WTC11 (cell line): ENCODE measurements around the gene DNAJC12. TPM values are rescaled to one million over a fixed set of nuclear protein-coding genes. Genes with fewer than 3 reads are reported as not detected.

Source experiments
- ATAC-seq: fragments of 200-7000 bp; cut with Tn5 transposase; 2 replicates; pipeline ENCODE4 v1.10.0; 2021; ENCODE audit warnings: mild to moderate bottlenecking, moderate library complexity
- CTCF ChIA-PET: fragments of 300-600 bp; sonication (Branson Sonifier 250); formaldehyde crosslinking; loops from one replicate; lab custom pipeline; 2021; ENCODE audit warnings: antibody characterized with exemption; lab: Charles Lee
- POLR2A ChIA-PET: fragments of 350-600 bp; sonication (Branson Sonifier 250); formaldehyde crosslinking; loops from one replicate; lab custom pipeline; 2021; ENCODE audit warnings: antibody characterized with exemption; lab: Charles Lee
- DNase-seq: peaks from one replicate; pipeline ENCODE4 v3.0.0; 2021; ENCODE audit warnings: low spot score
- H3K27ac Mint-ChIP-seq: 2 replicates; pipeline ENCODE4 v1.8.0; 2021; ENCODE audit warnings: mixed read lengths
- H3K27me3 Mint-ChIP-seq: 2 replicates; pipeline ENCODE4 v1.8.0; 2021; ENCODE audit warnings: low read depth, mild to moderate bottlenecking, moderate library complexity, mixed read lengths
- H3K36me3 Mint-ChIP-seq: 2 replicates; pipeline ENCODE4 v1.8.0; 2021; ENCODE audit warnings: mixed read lengths
- H3K4me1 Mint-ChIP-seq: 2 replicates; pipeline ENCODE4 v1.8.0; 2022; ENCODE audit warnings: mixed read lengths
- H3K4me3 Mint-ChIP-seq: 2 replicates; pipeline ENCODE4 v1.8.0; 2021; ENCODE audit warnings: mild to moderate bottlenecking, moderate library complexity, mixed read lengths
- H3K9me3 Mint-ChIP-seq: 2 replicates; pipeline ENCODE4 v1.8.0; 2021; ENCODE audit warnings: mixed read lengths
- EMX1 ChIP-seq: fragments of 250-450 bp; sonication (Bioruptor Pico); IDR thresholded peaks from 2 replicates; pipeline ENCODE4 v1.8.0; 2021; ENCODE audit warnings: mild to moderate bottlenecking
- FOXK1 ChIP-seq: sonication (generic); formaldehyde crosslinking; IDR thresholded peaks from 2 replicates; pipeline ENCODE4 v1.8.0; 2022; ENCODE audit warnings: mild to moderate bottlenecking, moderate library complexity, missing genetic modification reagents
- JAZF1 ChIP-seq: fragments of 250-450 bp; sonication (Bioruptor Pico); IDR thresholded peaks from 2 replicates; pipeline ENCODE4 v1.9.0; 2021; ENCODE audit warnings: moderate library complexity, mild to moderate bottlenecking, inconsistent platforms
- NR1H2 ChIP-seq: sonication (generic); formaldehyde crosslinking; IDR thresholded peaks from 2 replicates; pipeline ENCODE4 v1.9.0; 2021; ENCODE audit warnings: mild to moderate bottlenecking, moderate library complexity, missing genetic modification reagents
- NR2C2 ChIP-seq: sonication (generic); formaldehyde crosslinking; IDR thresholded peaks from 2 replicates; pipeline ENCODE4 v1.8.0; 2022; ENCODE audit warnings: mild to moderate bottlenecking, missing genetic modification reagents
- TEAD1 ChIP-seq: sonication (generic); formaldehyde crosslinking; IDR thresholded peaks from 2 replicates; pipeline ENCODE4 v1.8.0; 2022; ENCODE audit warnings: mild to moderate bottlenecking, missing genetic modification reagents
- ZNF232 ChIP-seq: sonication (generic); formaldehyde crosslinking; IDR thresholded peaks from 2 replicates; pipeline ENCODE4 v1.8.0; 2022; ENCODE audit warnings: mild to moderate bottlenecking, missing genetic modification reagents
- ZNF396 ChIP-seq: fragments of 250-450 bp; sonication (Bioruptor Pico); IDR thresholded peaks from 2 replicates; pipeline ENCODE4 v1.8.0; 2021; ENCODE audit warnings: mild to moderate bottlenecking, moderate library complexity, borderline replicate concordance
- total RNA-seq: library from RNA; stranded (reverse); gene quantifications from 3 replicates; pipeline ENCODE4 v1.2.3, GENCODE V29; 2021
- TF ChIP-seq, protein P1 (sequence below): sonication (generic); formaldehyde crosslinking; IDR thresholded peaks from 2 replicates; pipeline ENCODE4 v1.8.0; 2023; ENCODE audit warnings: missing genetic modification reagents, mild to moderate bottlenecking, borderline replicate concordance
- TF ChIP-seq, protein P2 (sequence below): sonication (generic); formaldehyde crosslinking; IDR thresholded peaks from 2 replicates; pipeline ENCODE4 v1.8.0; 2022; ENCODE audit warnings: mild to moderate bottlenecking, missing genetic modification reagents
- TF ChIP-seq, protein P3 (sequence below): sonication (generic); formaldehyde crosslinking; IDR thresholded peaks from 2 replicates; pipeline ENCODE4 v1.8.0; 2023; ENCODE audit warnings: mild to moderate bottlenecking, missing genetic modification reagents
- TF ChIP-seq, protein P4 (sequence below): fragments of 250-450 bp; sonication (Bioruptor Pico); IDR thresholded peaks from 2 replicates; pipeline ENCODE4 v1.9.0; 2021; ENCODE audit warnings: mild to moderate bottlenecking
- TF ChIP-seq, protein P5 (sequence below): sonication (generic); formaldehyde crosslinking; IDR thresholded peaks from 2 replicates; pipeline ENCODE4 v1.8.0; 2022; ENCODE audit warnings: mild to moderate bottlenecking, missing genetic modification reagents
- TF ChIP-seq, protein P6 (sequence below): sonication (generic); formaldehyde crosslinking; IDR thresholded peaks from 2 replicates; pipeline ENCODE4 v1.8.1; 2023; ENCODE audit warnings: mild to moderate bottlenecking, missing genetic modification reagents, moderate library complexity

Gene DNAJC12
- total RNA-seq, 1 experiment from 2014 or later, result 0.94 TPM

DNA sequence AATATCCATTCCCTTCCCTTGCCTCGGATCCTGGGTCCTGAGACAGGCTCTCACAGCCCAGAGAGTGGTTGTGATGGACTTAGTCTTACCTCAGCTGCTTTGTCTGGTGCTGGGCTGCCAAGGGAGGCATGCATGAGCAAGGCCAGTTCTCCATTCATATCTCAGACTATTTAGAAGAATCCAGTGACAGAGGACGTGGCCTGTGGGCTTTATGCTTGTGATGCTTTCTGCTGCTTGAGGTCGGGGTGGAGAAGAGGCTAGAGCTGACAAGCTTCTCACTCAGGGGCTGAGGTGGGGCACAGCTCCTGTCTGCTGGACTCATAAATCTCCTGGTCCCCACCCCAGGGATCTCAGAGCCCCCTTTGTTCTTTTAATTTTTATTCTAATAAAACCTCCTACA lies 66.8 kb downstream of the DNAJC12 start (continued):
- TF ChIP-seq, protein P1, sequence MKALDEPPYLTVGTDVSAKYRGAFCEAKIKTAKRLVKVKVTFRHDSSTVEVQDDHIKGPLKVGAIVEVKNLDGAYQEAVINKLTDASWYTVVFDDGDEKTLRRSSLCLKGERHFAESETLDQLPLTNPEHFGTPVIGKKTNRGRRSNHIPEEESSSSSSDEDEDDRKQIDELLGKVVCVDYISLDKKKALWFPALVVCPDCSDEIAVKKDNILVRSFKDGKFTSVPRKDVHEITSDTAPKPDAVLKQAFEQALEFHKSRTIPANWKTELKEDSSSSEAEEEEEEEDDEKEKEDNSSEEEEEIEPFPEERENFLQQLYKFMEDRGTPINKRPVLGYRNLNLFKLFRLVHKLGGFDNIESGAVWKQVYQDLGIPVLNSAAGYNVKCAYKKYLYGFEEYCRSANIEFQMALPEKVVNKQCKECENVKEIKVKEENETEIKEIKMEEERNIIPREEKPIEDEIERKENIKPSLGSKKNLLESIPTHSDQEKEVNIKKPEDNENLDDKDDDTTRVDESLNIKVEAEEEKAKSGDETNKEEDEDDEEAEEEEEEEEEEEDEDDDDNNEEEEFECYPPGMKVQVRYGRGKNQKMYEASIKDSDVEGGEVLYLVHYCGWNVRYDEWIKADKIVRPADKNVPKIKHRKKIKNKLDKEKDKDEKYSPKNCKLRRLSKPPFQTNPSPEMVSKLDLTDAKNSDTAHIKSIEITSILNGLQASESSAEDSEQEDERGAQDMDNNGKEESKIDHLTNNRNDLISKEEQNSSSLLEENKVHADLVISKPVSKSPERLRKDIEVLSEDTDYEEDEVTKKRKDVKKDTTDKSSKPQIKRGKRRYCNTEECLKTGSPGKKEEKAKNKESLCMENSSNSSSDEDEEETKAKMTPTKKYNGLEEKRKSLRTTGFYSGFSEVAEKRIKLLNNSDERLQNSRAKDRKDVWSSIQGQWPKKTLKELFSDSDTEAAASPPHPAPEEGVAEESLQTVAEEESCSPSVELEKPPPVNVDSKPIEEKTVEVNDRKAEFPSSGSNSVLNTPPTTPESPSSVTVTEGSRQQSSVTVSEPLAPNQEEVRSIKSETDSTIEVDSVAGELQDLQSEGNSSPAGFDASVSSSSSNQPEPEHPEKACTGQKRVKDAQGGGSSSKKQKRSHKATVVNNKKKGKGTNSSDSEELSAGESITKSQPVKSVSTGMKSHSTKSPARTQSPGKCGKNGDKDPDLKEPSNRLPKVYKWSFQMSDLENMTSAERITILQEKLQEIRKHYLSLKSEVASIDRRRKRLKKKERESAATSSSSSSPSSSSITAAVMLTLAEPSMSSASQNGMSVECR (CRISPR knock-in tag), result no peak
- TF ChIP-seq FOXK1 (CRISPR knock-in tag), result no peak

DNA sequence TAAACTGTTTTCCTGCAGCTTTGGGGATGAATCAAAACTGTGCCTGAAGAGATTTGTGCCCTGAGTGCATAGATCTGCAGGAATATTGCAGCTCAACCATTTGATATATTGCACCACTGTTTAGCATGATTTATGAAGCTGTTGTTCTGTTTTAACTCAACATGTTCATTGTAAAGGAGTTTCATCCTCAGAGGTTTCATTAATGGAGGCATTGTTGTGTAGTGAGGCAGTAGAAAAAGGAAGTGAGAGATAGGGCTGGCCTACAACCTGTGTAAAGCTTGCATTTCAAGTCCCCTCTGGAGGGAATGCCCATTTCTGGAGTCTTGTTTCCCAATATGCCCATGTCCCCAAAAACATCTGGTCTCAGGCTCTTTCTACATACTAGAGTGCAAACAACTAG lies 67.5 kb downstream of the DNAJC12 start:
- no peak for ATAC-seq
- no peak overlapping the region for H3K4me3 Mint-ChIP-seq
- TF ChIP-seq, protein P2, sequence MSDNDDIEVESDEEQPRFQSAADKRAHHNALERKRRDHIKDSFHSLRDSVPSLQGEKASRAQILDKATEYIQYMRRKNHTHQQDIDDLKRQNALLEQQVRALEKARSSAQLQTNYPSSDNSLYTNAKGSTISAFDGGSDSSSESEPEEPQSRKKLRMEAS (CRISPR knock-in tag), result no peak
- TF ChIP-seq EMX1 (CRISPR knock-in tag) (no peak), NR2C2 (no peak), ZNF396 (CRISPR knock-in tag) (no peak), ZNF232 (CRISPR knock-in tag) (no peak), NR1H2 (no peak), JAZF1 (no peak), TEAD1 (CRISPR knock-in tag) (no peak)
- TF ChIP-seq, protein P3, sequence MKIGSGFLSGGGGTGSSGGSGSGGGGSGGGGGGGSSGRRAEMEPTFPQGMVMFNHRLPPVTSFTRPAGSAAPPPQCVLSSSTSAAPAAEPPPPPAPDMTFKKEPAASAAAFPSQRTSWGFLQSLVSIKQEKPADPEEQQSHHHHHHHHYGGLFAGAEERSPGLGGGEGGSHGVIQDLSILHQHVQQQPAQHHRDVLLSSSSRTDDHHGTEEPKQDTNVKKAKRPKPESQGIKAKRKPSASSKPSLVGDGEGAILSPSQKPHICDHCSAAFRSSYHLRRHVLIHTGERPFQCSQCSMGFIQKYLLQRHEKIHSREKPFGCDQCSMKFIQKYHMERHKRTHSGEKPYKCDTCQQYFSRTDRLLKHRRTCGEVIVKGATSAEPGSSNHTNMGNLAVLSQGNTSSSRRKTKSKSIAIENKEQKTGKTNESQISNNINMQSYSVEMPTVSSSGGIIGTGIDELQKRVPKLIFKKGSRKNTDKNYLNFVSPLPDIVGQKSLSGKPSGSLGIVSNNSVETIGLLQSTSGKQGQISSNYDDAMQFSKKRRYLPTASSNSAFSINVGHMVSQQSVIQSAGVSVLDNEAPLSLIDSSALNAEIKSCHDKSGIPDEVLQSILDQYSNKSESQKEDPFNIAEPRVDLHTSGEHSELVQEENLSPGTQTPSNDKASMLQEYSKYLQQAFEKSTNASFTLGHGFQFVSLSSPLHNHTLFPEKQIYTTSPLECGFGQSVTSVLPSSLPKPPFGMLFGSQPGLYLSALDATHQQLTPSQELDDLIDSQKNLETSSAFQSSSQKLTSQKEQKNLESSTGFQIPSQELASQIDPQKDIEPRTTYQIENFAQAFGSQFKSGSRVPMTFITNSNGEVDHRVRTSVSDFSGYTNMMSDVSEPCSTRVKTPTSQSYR (CRISPR knock-in tag), result no peak
- TF ChIP-seq, protein P4, sequence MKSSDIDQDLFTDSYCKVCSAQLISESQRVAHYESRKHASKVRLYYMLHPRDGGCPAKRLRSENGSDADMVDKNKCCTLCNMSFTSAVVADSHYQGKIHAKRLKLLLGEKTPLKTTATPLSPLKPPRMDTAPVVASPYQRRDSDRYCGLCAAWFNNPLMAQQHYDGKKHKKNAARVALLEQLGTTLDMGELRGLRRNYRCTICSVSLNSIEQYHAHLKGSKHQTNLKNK (CRISPR knock-in tag), result no peak
- TF ChIP-seq, all 79 proteins: peak for 0
- CTCF ChIA-PET, result interaction anchor here (1.0 to 2.3 kb wide), 3 partner anchors 9 to 104 kb away, joined by 3 to 11 read pairs (median 6); no protein-coding TSS in a partner anchor
- no peak for DNase-seq
- no peaks in the 10 kb centered on the region for H3K9me3 Mint-ChIP-seq
- peaks cover 10% of the 10 kb centered on the region for H3K4me1 Mint-ChIP-seq
- H3K36me3 Mint-ChIP-seq, result no peaks in the 10 kb centered on the region
- POLR2A ChIA-PET, result no interaction called here
- H3K27me3 Mint-ChIP-seq, result no peaks in the 10 kb centered on the region
- no peak overlapping the region for H3K27ac Mint-ChIP-seq

DNA sequence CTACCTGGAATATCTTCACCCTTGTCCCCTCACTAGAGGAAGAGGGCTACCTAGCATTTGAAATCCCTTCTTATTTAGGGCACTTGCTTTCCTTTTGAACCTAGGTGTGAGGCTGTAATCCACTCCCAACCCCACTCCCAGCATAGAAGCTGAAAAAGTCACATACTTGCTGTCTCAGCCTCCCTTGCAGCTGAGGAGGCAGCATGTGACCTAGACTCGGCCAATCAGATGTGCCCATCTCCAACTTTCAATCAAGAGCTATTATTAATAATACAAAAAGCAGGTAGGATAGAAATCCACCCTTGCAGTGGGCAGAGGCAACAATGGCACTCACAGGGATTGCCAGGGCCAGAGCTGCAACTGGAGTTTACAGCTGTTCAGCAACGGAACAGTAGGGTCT lies 70.7 kb downstream of the DNAJC12 start:
- Mint-ChIP-seq H3K4me1 (peaks cover 4% of the 10 kb centered on the region), H3K9me3 (no peaks in the 10 kb centered on the region), H3K36me3 (no peaks in the 10 kb centered on the region), H3K27ac (no peak overlapping the region), H3K4me3 (no peak overlapping the region), H3K27me3 (peaks cover 18% of the 10 kb centered on the region)
- ChIA-PET CTCF (interaction anchor here (1.0 to 1.9 kb wide), 4 partner anchors 13 to 88 kb away, joined by 3 to 7 read pairs (median 4); no protein-coding TSS in a partner anchor), POLR2A (no interaction called here)
- TF ChIP-seq, protein P5, sequence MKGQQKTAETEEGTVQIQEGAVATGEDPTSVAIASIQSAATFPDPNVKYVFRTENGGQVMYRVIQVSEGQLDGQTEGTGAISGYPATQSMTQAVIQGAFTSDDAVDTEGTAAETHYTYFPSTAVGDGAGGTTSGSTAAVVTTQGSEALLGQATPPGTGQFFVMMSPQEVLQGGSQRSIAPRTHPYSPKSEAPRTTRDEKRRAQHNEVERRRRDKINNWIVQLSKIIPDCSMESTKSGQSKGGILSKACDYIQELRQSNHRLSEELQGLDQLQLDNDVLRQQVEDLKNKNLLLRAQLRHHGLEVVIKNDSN (CRISPR knock-in tag), result peak; percentile 81
- TF ChIP-seq, protein P6, sequence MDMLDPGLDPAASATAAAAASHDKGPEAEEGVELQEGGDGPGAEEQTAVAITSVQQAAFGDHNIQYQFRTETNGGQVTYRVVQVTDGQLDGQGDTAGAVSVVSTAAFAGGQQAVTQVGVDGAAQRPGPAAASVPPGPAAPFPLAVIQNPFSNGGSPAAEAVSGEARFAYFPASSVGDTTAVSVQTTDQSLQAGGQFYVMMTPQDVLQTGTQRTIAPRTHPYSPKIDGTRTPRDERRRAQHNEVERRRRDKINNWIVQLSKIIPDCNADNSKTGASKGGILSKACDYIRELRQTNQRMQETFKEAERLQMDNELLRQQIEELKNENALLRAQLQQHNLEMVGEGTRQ (CRISPR knock-in tag), result peak; percentile 87
- TF ChIP-seq, protein P2 (CRISPR knock-in tag), result no peak
- no peak for DNase-seq
- ATAC-seq, result no peak
